Testis (tissue), 5 donors: ENCODE measurements around the gene C1orf74. TPM values are rescaled to one million over a fixed set of nuclear protein-coding genes. Genes with fewer than 3 reads are reported as not detected.
A peak's percentile ranks its signal among the peaks of the same experiment; 100 is the strongest.

Experiments used
- DNase-seq: peaks from one replicate; pipeline ENCODE4 v3.0.0-alpha.2; 2019
- H3K27ac ChIP-seq, 2 donors: fragments of 200-600 bp; sonication (generic); one replicate each; pipeline ENCODE4 v1.5.1; 2019
- H3K27me3 ChIP-seq: fragments of 200-600 bp; sonication (generic); one replicate; pipeline ENCODE4 v1.5.1; 2019
- H3K36me3 ChIP-seq: fragments of 200-600 bp; sonication (generic); one replicate; pipeline ENCODE4 v1.5.1; 2017; ENCODE audit warnings: low read depth; ENCODE audit errors: missing control alignments
- H3K4me1 ChIP-seq: fragments of 200-600 bp; sonication (generic); one replicate; pipeline ENCODE4 v1.5.1; 2019
- H3K4me3 ChIP-seq, 2 donors: fragments of 200-600 bp; sonication (generic); one replicate each; pipeline ENCODE4 v1.5.1; 2017 to 2019
- H3K9me3 ChIP-seq: fragments of 200-600 bp; sonication (generic); one replicate; pipeline ENCODE4 v1.5.1; 2017
- POLR2A ChIP-seq: fragments of 450-650 bp; IDR thresholded peaks from one replicate; pipeline ENCODE4 v1.6.1; 2017; ENCODE audit warnings: antibody characterized with exemption, mild to moderate bottlenecking, moderate library complexity
- WGBS, 2 donors: methylation state at CpG; one replicate each; pipeline ENCODE4 v1.1.5; 2018; 5-methylcytosine and 5-hydroxymethylcytosine counted together
- intact Hi-C: fragments of 100-400 bp; cut with DNase I; formaldehyde crosslinking; loops from one replicate; pipeline ENCODE4 v1.15.1; 2023; ENCODE audit warnings: low total_unique reads
- long read RNA-seq, 2 donors: transcript quantifications; one replicate each; lab custom pipeline, GENCODE V29; 2026
- polyA plus RNA-seq: library from polyadenylated mRNA; stranded (reverse); fragments of 350-450 nt; fragmentation: Illumina TruSeq; extraction: RNeasy Lipid Tissue Mini Kit (QIAGEN cat#74804); gene quantifications from one replicate; pipeline ENCODE4 v1.2.3, GENCODE V29; 2014; ENCODE audit warnings: low read depth, low replicate concordance; ENCODE audit not compliant: insufficient read depth
- total RNA-seq, 2 donors: library from RNA; depleted of rRNA; stranded (reverse); fragments of >200 nt; gene quantifications; one replicate each; pipeline ENCODE4 v1.2.3, GENCODE V29; 2016
- TF ChIP-seq, protein P1 (sequence below), 3 experiments: fragments of 450-650 bp in 2 of 3; fragments of 200-600 bp in 1 of 3; sonication (generic) in 1 of 3; IDR thresholded peaks; one replicate each; pipeline ENCODE4 v1.5.1; 2016 to 2019; ENCODE audit warnings: antibody characterized with exemption in 3 of 3, mild to moderate bottlenecking in 2 of 3, moderate library complexity in 1 of 3

Gene C1orf74
- total RNA-seq (1 to 10 TPM; 5.0 to 5.2 TPM), polyA plus RNA-seq (2.6 TPM)
- long read RNA-seq, donor 1, full-length matches to known transcripts = 1 of 1 reads
- long read RNA-seq, donor 1, partial matches to known transcripts = 0 of 1 reads
- long read RNA-seq, donor 1, other reads (novel, unspliced or antisense) = 0 of 1 reads
- long read RNA-seq, donor 2 = 0 reads

DNA sequence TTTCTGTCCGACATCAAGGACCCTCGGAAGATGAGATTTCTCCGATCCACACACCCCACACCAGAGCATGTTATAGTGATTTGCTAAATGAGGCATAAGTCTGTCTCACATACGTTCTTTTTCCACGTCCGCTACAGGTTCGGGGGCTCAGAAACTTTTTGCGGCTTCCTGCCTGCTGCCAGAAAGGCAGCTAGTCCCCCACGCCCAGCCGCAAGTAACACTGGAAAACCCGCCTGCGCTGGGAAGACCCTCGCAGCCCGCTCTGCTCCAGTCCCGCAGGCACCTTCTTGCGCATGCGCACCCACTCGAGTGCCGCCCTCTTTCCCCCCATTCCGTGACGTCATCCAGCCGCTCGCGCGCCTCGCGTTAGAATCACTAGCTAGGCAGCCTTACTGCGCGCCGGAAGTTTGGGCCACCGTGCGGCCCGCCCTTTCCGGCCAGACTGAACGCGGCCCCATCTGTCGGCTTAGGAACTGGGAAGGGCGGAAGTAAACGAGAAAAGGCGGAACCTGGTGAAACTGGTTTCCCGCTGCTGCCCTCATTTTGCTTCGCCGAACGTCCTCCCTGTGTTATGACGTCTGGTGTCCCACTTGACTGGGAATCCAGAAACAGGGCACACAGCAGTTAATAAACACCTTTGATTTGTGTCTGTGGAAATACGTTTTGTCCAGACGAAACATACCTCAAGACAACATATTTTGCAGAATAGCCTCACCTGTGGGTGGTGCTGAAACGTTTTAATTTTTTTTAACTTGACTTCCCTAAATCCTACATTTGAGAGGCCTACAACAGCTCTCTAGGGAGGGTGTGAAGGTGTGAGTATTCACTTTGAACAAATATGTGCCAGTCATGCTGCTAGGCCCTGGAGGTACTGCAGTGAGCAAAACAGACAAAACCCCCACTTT, at the start of gene C1orf74:
Gene C1orf74, minus strand, starts transcription at position 295 of the 905 bp plus-strand sequence. CDS start 925 bp downstream, outside the sequence.
- intact Hi-C loops = no loop called here
- peak within 1 kb of the TSS; percentile 70 to 81 for H3K4me3 ChIP-seq
- peak; percentile 54 for TF ChIP-seq POLR2A
- TF ChIP-seq, protein P1, sequence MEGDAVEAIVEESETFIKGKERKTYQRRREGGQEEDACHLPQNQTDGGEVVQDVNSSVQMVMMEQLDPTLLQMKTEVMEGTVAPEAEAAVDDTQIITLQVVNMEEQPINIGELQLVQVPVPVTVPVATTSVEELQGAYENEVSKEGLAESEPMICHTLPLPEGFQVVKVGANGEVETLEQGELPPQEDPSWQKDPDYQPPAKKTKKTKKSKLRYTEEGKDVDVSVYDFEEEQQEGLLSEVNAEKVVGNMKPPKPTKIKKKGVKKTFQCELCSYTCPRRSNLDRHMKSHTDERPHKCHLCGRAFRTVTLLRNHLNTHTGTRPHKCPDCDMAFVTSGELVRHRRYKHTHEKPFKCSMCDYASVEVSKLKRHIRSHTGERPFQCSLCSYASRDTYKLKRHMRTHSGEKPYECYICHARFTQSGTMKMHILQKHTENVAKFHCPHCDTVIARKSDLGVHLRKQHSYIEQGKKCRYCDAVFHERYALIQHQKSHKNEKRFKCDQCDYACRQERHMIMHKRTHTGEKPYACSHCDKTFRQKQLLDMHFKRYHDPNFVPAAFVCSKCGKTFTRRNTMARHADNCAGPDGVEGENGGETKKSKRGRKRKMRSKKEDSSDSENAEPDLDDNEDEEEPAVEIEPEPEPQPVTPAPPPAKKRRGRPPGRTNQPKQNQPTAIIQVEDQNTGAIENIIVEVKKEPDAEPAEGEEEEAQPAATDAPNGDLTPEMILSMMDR (IDR thresholded peaks at IDR 0.05) = peak in 1 of 3 experiments; percentile 41
- H3K36me3 ChIP-seq = no peaks in the 10 kb centered on the region
- 3 to 7% methylated on average over 19 to 48 of the region's 48 CpGs for WGBS, 2 donors
- peak within 1 kb of the TSS; percentile 78 for H3K27ac ChIP-seq
- no peaks in the 10 kb centered on the region for H3K27me3 ChIP-seq
- no peaks in the 10 kb centered on the region for H3K9me3 ChIP-seq
- peak; percentile 99 for DNase-seq
- H3K4me1 ChIP-seq = peaks cover 14% of the 10 kb centered on the region

DNA sequence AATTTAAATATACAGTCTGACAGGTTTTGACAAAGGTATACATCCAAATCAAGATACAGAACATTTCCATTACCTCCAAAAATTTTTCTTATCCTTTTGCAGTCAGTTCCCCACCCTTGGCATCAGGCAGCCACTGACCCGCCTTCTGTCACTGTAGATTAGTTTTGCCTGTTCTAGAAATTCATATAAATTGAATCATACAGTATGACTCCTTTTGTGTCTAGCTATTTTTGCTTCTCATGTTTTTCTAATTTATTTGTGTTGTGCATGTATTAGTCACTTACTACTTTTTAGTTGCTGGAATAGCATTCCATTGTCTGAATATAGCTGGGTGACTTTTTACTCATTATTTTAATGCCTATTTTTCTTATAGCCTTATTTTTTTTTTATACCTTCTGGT, 47.3 kb upstream of the C1orf74 start:
- H3K36me3 ChIP-seq = no peaks in the 10 kb centered on the region
- TF ChIP-seq POLR2A = no peak
- TF ChIP-seq, protein P1 (IDR thresholded peaks at IDR 0.05) = no peak
- no peak overlapping the region for H3K4me3 ChIP-seq
- no peaks in the 10 kb centered on the region for H3K9me3 ChIP-seq
- no peak overlapping the region for H3K27ac ChIP-seq
- intact Hi-C loops = no loop called here
- no peak for DNase-seq
- WGBS, 2 donors = 90 to 97% methylated on average over 1 of the region's 1 CpG
- no peaks in the 10 kb centered on the region for H3K4me1 ChIP-seq
- no peaks in the 10 kb centered on the region for H3K27me3 ChIP-seq

DNA sequence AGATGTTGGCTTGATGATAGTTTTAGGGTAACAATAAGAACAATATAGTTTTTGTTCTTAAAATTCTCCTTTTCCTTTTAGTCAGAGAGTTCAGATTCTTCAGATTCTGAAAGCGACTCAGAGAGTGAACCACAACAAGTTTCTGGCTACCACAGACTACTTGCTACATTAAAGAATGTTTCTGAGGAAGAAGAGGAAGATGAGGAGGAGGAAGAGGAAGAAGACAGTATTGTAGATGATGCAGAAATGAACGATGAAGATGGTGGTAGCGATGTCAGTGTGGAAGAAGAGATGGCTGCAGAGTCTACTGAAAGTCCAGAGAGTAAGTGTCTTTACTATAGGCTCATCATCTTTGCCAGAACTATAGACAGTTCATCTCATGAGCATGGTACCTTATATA, 46.4 kb upstream of the C1orf74 start:
- Histone ChIP-seq H3K36me3 (no peaks in the 10 kb centered on the region), H3K27me3 (no peaks in the 10 kb centered on the region), H3K4me3 (no peak overlapping the region), H3K4me1 (no peaks in the 10 kb centered on the region), H3K9me3 (no peaks in the 10 kb centered on the region), H3K27ac (no peak overlapping the region)
- 91 to 93% methylated on average over 3 of the region's 3 CpGs for WGBS, 2 donors
- DNase-seq = no peak
- intact Hi-C loops = no loop called here
- no peak for TF ChIP-seq POLR2A
- TF ChIP-seq, protein P1 (IDR thresholded peaks at IDR 0.05) = no peak

DNA sequence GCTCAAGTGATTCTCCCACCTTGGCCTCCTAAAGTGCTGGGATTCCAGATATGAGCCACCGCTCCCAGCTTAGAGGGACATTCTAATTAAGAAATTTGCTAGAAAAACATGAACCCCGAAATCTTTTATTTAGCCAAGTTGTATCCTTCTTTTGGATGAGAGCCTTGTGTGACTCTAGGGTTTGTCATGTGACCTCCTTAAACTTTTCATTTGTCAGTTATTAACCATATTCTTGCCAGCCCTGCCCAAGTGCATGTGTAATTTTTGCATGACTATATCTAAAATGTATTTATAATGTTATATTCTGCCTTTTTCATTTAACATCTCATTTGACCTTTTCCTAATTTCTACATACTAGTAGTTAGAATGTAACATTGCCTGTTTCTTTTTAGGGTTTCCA, 45.4 kb upstream of the C1orf74 start:
- no peak for TF ChIP-seq POLR2A
- TF ChIP-seq, protein P1 (IDR thresholded peaks at IDR 0.05) = no peak
- DNase-seq = no peak
- Histone ChIP-seq H3K27ac (no peak overlapping the region), H3K9me3 (no peaks in the 10 kb centered on the region), H3K27me3 (no peaks in the 10 kb centered on the region), H3K36me3 (no peaks in the 10 kb centered on the region), H3K4me3 (no peak overlapping the region), H3K4me1 (no peaks in the 10 kb centered on the region)
- intact Hi-C loops = no loop called here
- 66 to 76% methylated on average over 2 of the region's 2 CpGs for WGBS, 2 donors
